ENCODE measurements around the gene PEX14.
A peak's percentile ranks its signal among the peaks of the same experiment; 100 is the strongest.

Gene PEX14

GRCh38 chr1:10494418-10494753 lies 19.6 kb downstream of the PEX14 start:
- no peak for DNase-seq (ENCODE audit: low spot score)
- in situ Hi-C loops (cut with MboI; ENCODE audit: low sequenced_read_pairs, unreplicated experiment), result no loop called here
- TF ChIP-seq, protein P1, sequence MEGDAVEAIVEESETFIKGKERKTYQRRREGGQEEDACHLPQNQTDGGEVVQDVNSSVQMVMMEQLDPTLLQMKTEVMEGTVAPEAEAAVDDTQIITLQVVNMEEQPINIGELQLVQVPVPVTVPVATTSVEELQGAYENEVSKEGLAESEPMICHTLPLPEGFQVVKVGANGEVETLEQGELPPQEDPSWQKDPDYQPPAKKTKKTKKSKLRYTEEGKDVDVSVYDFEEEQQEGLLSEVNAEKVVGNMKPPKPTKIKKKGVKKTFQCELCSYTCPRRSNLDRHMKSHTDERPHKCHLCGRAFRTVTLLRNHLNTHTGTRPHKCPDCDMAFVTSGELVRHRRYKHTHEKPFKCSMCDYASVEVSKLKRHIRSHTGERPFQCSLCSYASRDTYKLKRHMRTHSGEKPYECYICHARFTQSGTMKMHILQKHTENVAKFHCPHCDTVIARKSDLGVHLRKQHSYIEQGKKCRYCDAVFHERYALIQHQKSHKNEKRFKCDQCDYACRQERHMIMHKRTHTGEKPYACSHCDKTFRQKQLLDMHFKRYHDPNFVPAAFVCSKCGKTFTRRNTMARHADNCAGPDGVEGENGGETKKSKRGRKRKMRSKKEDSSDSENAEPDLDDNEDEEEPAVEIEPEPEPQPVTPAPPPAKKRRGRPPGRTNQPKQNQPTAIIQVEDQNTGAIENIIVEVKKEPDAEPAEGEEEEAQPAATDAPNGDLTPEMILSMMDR (IDR thresholded peaks at IDR 0.05; ENCODE audit: borderline replicate concordance, control extremely low read depth, extremely low read depth, insufficient read depth, missing control alignments), result no peak

DNA sequence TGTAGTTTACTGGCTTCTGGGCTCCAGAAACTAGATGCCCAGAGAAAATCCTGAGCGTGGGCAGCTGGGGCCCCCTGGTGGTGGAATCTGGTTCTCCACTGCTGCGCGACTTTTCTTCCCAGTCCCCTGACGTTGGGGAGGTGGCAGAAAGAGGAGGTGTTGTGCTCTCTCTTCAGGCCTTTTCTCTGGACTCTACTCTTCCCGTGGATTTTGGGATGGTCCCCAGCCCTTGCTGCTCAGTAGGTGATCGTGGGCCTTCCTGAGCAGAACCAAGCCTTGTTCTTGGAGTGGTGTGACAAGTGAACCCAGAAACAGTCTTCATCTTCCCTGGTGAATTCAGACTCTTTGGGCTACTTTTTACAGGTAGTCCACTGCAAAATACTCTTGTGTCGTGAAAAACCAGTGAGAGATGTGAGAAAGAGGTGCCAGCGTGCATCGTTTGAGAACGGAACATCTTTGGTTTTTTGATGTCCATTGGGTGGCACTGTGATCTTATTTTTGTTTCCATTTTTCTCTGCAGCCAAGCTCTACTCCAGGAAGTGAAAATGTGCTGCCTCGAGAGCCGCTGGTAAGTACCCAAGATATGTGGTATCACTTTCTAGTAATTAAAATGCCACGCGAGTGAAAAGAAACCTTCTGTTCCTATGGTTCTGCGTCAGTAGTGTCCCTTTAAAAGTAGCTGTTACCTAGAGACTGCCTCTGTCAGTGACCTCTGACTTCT lies 20.2 kb downstream of the PEX14 start:
- TF ChIP-seq, protein P1 (IDR thresholded peaks at IDR 0.05; ENCODE audit: borderline replicate concordance, control extremely low read depth, extremely low read depth, insufficient read depth, missing control alignments), result peak; percentile 85
- in situ Hi-C loops (cut with MboI; ENCODE audit: low sequenced_read_pairs, unreplicated experiment), result no loop called here
- DNase-seq (ENCODE audit: low spot score), result peak; percentile 82

DNA sequence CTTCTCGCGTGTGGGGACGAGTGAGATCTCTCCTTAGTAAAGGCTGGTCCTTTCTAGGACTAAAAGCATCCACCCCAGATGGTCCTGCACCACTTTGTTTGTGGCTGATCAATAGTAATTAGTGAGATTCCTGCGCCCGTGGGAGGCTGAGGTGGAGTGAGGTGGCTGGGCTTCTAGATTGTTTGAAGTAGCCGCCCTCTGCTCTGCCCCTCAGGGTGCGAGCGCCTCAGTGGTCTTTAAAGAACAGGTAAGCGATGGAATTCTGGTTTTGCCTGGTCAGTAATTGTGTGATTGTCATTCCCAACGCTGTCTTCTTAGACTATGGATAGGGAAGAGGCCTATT lies 20.7 kb downstream of the PEX14 start:
- no peak for DNase-seq (ENCODE audit: low spot score)
- in situ Hi-C loops (cut with MboI; ENCODE audit: low sequenced_read_pairs, unreplicated experiment), result no loop called here
- TF ChIP-seq, protein P1 (IDR thresholded peaks at IDR 0.05; ENCODE audit: borderline replicate concordance, control extremely low read depth, extremely low read depth, insufficient read depth, missing control alignments), result no peak

GRCh38 chr1:10495952-10496351 lies 21.2 kb downstream of the PEX14 start:
- TF ChIP-seq, protein P1 (IDR thresholded peaks at IDR 0.05; ENCODE audit: borderline replicate concordance, control extremely low read depth, extremely low read depth, insufficient read depth, missing control alignments), result no peak
- in situ Hi-C loops (cut with MboI; ENCODE audit: low sequenced_read_pairs, unreplicated experiment), result no loop called here
- no peak for DNase-seq (ENCODE audit: low spot score)

- no peak for DNase-seq (ENCODE audit: low spot score)
- TF ChIP-seq, protein P1 (IDR thresholded peaks at IDR 0.05; ENCODE audit: borderline replicate concordance, control extremely low read depth, extremely low read depth, insufficient read depth, missing control alignments), result no peak
- in situ Hi-C loops (cut with MboI; ENCODE audit: low sequenced_read_pairs, unreplicated experiment), result no loop called here
Measured at GRCh38 chr1:10497109-10497508, 22.4 kb downstream of the PEX14 start.

GRCh38 chr1:10498231-10498630 lies 23.5 kb downstream of the PEX14 start:
- DNase-seq (ENCODE audit: low spot score), result no peak
- in situ Hi-C loops (cut with MboI; ENCODE audit: low sequenced_read_pairs, unreplicated experiment), result no loop called here
- TF ChIP-seq, protein P1 (IDR thresholded peaks at IDR 0.05; ENCODE audit: borderline replicate concordance, control extremely low read depth, extremely low read depth, insufficient read depth, missing control alignments), result no peak

Data from GM13976 (cell line).